SJSA1 (cell line): Measurements from ENCODE around the gene POTEC. TPM values are rescaled to one million over a fixed set of nuclear protein-coding genes. Genes with fewer than 3 reads are reported as not detected.
"Not testable (repeated sequence)": the region's sequence is repeated elsewhere in the genome, so short reads cannot be mapped to it uniquely, and the experiment has no call there.

Source experiments
- DNase-seq, 2 experiments: peaks; one replicate each; pipeline ENCODE4 v3.0.0-alpha.2; 2015 to 2020; ENCODE audit warnings: low spot score in 2 of 2, low read depth in 1 of 2
- H3K27ac ChIP-seq: fragments of 250-450 bp; sonication (Bioruptor Pico); 2 replicates; pipeline ENCODE4 v1.5.1; 2020; ENCODE audit warnings: mild to moderate bottlenecking, moderate library complexity
- H3K27me3 ChIP-seq: fragments of 250-450 bp; sonication (Bioruptor Pico); replicated peaks from 2 replicates; pipeline ENCODE4 v1.5.1; 2020; ENCODE audit warnings: mild to moderate bottlenecking, moderate library complexity
- H3K36me3 ChIP-seq: fragments of 250-450 bp; sonication (Bioruptor Pico); 2 replicates; pipeline ENCODE4 v1.5.1; 2020; ENCODE audit warnings: mild to moderate bottlenecking
- H3K4me1 ChIP-seq: fragments of 250-450 bp; sonication (Bioruptor Pico); replicated peaks from 2 replicates; pipeline ENCODE4 v1.6.1; 2021; ENCODE audit warnings: mild to moderate bottlenecking
- H3K4me3 ChIP-seq: fragments of 250-450 bp; sonication (Bioruptor Pico); 2 replicates; pipeline ENCODE4 v1.5.1; 2020; ENCODE audit warnings: mild to moderate bottlenecking
- H3K9me3 ChIP-seq: fragments of 250-450 bp; sonication (Bioruptor Pico); replicated peaks from 2 replicates; pipeline ENCODE4 v1.5.1; 2020; ENCODE audit warnings: mild to moderate bottlenecking
- total RNA-seq: library from RNA; depleted of rRNA; stranded (reverse); fragments of >200 nt; shearing (Covaris generic); gene quantifications from 2 replicates; pipeline ENCODE4 v1.2.3, GENCODE V29; 2014; rRNA removed

Gene POTEC
- total RNA-seq, 1 experiment from 2014 or later = not detected

DNA sequence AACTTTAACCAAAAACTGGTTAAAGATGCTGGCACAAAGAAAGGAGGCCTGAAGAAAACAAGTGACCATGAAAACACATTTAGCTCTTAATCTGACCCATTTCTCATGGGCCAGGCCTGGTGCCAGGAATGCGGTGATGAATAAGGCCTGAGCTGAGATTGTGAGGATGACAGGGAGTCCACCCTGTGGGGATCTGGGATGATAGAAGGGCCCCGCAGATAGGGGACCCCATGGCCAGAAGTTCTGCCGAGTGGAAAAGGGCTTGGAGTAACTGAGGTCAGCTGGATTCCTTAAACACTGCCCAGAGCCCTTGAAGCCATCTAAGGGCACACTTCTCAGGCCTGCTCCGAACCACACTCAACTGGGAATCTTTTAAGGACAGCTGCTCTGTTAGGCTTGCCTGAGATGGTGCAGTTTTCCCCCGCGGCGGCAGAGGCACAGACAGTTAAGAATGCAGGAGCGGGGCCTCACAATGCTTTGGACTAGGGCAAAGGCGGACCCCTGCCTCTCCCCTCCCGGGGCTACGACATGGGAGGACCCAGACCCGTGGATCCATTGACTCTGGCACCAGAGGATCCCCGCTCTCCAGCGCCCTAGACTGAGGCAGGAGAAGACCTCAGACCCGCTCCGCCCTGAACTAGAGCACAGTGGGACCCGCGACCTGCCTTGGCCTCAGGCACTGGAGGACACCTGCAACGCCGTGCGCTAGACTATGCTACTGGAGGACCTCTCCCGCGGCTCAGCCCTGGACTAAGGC is 70.0 kb downstream of the POTEC start:
- not testable (repeated sequence) for DNase-seq

DNA sequence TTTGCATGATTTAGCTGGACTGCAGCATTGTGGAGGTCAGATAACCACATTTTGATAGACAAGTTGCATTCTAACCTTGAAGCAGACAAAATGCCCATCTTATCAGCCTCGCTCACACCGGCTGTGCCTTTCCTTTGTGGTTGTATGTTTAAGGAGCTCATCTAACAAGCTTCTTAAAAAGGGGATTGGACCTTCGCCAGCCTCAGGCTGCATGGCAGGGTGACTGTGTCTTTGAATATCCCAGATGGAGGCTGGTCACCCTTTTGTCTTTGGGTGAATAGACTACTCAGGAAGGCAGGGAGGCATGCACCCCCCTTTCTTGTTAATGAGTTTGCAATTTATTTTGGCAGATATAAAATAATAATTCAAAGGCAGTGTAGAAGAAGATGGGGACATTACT is 72.1 kb downstream of the POTEC start:
- not testable (repeated sequence) for H3K27me3 ChIP-seq, DNase-seq, H3K9me3 ChIP-seq, H3K4me3 ChIP-seq, H3K4me1 ChIP-seq, H3K36me3 ChIP-seq, H3K27ac ChIP-seq

More for the DNA sequence above, 70.0 kb downstream of the POTEC start:
- H3K27ac ChIP-seq, H3K9me3 ChIP-seq, H3K27me3 ChIP-seq, H3K4me3 ChIP-seq, H3K36me3 ChIP-seq, H3K4me1 ChIP-seq: not testable (repeated sequence)

- not testable (repeated sequence) for H3K27ac ChIP-seq, H3K9me3 ChIP-seq, H3K4me1 ChIP-seq, DNase-seq, H3K27me3 ChIP-seq, H3K4me3 ChIP-seq, H3K36me3 ChIP-seq
These were observed 73.0 kb downstream of the POTEC start for GRCh38 chr18:14470446-14470845.

DNA sequence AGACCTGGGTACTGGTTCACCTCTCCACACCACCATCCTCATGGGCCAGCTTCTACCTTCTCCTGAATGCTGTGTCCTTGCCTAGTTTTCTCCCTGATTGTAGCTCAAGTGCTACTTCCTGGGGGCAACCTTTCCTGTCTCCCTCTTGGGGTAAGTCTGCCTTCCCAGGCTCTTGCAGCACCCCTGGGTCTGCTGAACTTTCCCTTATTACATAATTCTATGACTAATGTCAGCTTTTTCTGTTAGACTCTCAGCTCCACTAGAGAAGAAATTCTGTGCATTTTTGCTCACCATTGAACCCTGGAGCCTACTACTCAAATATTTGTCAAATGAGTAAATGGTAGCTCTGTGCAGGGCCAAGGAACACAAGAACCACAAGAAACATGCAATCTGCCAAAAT is 73.4 kb downstream of the POTEC start:
- DNase-seq = not testable (repeated sequence)

GRCh38 chr18:14465989-14466388 is 77.4 kb downstream of the POTEC start:
- not testable (repeated sequence) for H3K27me3 ChIP-seq, H3K36me3 ChIP-seq, H3K27ac ChIP-seq, H3K4me3 ChIP-seq, DNase-seq, H3K9me3 ChIP-seq, H3K4me1 ChIP-seq

More for the DNA sequence above, 73.4 kb downstream of the POTEC start:
- not testable (repeated sequence) for H3K27me3 ChIP-seq, H3K4me1 ChIP-seq, H3K27ac ChIP-seq, H3K36me3 ChIP-seq, H3K9me3 ChIP-seq, H3K4me3 ChIP-seq

Other genes starting within 250 kb of the POTEC start
- gene ANKRD30B, start 204.6 kb upstream of the POTEC start, total RNA-seq = not detected in 2 replicates